Amniotic epithelial cell (primary cell): ENCODE measurements around the gene GPR35.

ENCODE experiments used
- DNase-seq: peaks from one replicate; pipeline ENCODE4 v3.0.0-alpha.2; 2010; ENCODE audit warnings: low read depth

The GPR35 gene

GRCh38 chr2:240589375-240589774 is 35.9 kb upstream of the GPR35 start:
- DNase-seq: no peak

DNA sequence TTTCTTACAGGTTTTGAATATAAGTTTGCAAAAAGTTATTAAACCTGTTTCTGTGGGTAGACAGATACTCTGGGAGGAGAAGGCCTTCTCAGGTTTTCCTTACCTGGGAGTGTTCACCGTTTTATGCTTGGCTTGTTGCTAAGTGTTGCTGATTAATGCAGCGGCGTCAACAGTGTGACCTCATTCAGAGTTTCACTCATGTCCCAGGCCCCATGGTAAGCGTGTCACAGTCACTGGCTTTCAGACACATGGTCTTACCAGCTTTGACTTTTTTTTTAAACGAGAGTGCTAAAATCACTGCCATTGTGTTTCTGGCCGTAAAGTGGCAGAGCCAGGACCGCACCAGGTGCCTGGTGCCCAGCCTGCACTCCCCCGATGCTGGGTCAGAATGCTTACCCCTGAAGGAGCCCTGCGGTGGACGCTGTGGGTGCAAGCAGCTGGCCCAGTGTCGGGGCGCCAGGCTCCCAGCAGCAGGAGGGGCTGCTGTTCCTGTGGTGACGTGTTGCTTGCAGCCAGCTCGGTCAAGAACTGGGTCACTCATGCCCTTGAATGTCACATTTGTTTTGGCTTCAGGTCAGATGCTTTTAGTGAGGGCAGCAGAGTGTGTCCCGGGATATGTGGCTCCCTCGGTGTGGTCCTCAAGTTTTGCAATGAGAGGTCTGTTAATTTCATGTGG is 35.3 kb upstream of the GPR35 start:
- DNase-seq: no peak

GRCh38 chr2:240590681-240591111 is 34.6 kb upstream of the GPR35 start:
- DNase-seq: no peak

DNA sequence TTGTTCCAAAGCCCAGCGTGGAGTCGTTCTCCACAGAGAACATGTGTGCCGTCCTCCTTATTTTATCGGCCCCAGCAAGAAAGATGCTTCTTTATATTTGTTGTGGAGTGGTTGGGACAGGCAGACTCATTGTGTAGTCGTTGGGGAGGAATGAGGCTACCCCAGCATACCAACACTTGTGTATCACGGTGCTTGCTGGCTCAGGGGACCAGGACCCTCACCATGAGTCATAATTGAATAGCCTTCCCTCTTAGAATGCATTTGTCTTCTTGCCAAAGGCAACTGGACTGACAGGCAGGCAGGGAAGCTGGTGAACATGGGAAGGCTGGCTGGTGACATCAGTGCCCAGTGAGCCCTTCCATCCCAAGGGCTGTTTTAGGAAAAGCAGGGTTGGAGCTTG is 34.1 kb upstream of the GPR35 start:
- no peak for DNase-seq

- DNase-seq: no peak
Measured at GRCh38 chr2:240591784-240592183, 33.5 kb upstream of the GPR35 start.

- DNase-seq: no peak
Measured at GRCh38 chr2:240593026-240593702, 32.1 kb upstream of the GPR35 start.

GRCh38 chr2:240593703-240594451 is 31.4 kb upstream of the GPR35 start:
- no peak for DNase-seq

DNA sequence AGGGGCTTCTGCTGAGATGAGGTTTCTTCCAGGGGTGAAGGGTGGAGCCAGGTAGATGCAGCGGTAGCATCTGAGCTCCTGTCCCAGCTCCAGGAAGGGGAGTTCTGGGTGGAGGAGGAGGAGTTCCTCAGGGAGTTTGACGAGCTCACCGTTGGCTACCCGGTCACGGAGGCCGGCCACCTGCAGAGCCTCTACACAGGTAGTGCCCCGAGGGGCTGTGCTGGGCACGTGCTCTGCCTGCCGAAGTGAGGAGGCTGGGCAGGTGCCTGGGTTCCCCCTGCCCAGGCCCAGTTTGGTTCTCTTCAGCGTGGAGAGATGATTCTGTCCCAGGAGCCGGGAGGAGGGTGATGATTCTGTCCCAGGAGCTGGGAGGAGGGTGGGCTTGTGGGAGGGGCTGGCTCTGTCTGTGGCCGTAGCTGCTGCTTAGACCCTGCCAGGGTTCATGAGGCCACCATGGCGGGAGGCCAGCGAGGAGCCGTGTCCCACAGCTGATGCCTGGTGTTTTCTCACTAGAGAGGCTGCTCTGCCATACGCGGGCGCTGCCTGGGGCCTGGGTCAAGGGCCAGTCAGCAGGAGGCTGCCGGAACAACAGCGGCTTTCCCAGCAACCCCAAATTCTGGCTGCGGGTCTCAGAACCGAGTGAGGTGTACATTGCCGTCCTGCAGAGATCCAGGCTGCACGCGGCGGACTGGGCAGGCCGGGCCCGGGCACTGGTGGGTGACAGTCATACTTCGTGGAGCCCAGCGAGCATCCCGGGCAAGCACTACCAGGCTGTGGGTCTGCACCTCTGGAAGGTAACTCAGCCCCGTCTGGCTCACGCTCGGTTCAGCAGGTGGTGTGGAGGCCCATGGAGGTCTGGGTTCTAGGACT is 30.5 kb upstream of the GPR35 start:
- no peak for DNase-seq

DNA sequence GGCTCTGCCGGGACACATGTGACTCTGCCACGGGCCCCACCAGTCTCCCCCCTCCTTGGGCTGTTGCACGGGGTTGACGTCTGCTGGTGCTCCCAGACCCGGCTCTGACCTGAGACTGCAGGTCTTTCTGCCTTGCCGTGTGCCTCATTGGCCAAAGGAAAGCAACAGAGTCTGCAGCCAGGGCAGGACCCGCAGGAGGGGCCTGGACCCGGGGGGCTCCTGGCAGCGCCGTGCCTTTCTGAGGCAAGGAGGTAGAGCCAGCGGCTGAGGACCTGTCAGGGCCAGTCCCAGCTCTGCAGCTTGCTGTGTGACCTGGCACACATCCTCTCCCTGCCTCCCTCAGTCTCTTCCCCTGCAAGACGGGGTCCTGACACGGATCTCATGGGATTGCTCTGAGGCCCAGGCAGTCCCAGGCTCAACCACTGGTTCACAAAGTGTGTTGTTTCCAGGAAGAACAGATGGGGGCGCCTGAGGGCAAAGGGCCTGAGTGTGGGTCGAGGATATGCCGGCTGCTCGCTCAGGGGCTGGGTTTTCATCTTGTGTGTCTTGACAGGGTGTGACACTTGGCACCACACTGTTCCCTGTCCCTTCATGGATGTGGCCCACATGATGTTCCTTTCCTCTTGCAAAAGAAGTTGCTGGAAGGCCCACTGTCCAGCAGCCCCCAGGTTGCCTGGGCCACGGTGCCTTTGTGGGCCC is 29.8 kb upstream of the GPR35 start:
- no peak for DNase-seq

DNA sequence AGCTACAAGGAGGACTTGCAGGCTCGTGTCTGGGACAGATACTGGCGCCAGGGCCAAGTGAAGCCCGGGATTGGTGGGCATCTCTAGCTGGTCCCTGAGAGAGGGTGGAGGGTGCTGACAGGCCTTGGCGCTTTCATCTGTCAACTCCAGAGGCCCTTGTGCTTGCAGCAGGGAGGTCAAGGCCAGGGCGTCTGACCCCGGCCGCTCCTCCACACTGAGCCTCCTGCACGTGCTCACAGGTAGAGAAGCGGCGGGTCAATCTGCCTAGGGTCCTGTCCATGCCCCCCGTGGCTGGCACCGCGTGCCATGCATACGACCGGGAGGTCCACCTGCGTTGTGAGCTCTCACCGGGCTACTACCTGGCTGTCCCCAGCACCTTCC is 29.2 kb upstream of the GPR35 start:
- no peak for DNase-seq

DNA sequence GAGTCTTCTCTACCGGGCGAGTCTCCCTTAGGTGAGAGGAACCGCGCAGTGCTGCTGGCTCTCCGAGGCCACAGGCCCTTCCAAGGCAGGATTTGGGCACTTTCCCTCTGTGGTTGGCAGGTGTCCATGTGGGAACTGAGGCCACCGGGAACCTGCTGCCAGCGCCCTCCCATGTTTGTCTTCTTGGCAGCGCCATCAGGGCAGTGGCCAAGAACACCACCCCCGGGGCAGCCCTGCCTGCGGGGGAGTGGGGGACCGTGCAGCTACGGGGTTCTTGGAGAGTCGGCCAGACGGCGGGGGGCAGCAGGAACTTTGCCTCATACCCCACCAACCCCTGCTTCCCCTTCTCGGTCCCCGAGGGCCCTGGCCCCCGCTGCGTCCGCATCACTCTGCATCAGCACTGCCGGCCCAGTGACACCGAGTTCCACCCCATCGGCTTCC is 28.8 kb upstream of the GPR35 start:
- no peak for DNase-seq

GRCh38 chr2:240597054-240597418 is 28.2 kb upstream of the GPR35 start:
- no peak for DNase-seq

GRCh38 chr2:240597419-240598181 is 27.7 kb upstream of the GPR35 start:
- DNase-seq: no peak

GRCh38 chr2:240598311-240598911 is 26.9 kb upstream of the GPR35 start:
- no peak for DNase-seq

DNA sequence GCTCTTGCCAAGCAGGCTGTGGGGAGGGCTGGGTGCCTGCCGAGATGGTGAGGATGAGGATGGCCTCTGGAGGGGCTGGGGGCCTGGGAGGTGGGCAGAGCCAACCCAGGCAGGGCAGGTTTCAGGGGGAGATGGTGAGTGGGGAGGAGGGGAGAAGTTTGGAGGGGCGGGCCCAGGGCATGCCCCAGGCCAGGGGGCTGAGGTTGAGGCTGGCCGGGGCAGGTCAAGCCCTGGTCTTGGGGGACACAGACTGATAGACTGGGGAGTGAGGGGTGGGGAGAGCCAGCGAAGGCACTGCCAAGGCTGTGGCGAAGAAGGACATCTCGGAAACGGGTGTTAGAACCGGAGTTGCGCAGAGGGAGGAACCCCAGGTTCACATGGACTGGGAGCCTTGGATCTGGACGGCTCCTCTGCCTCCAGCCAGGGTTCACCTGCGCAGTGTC is 26.1 kb upstream of the GPR35 start:
- no peak for DNase-seq

GRCh38 chr2:240600451-240600961 is 24.8 kb upstream of the GPR35 start:
- DNase-seq: no peak

DNA sequence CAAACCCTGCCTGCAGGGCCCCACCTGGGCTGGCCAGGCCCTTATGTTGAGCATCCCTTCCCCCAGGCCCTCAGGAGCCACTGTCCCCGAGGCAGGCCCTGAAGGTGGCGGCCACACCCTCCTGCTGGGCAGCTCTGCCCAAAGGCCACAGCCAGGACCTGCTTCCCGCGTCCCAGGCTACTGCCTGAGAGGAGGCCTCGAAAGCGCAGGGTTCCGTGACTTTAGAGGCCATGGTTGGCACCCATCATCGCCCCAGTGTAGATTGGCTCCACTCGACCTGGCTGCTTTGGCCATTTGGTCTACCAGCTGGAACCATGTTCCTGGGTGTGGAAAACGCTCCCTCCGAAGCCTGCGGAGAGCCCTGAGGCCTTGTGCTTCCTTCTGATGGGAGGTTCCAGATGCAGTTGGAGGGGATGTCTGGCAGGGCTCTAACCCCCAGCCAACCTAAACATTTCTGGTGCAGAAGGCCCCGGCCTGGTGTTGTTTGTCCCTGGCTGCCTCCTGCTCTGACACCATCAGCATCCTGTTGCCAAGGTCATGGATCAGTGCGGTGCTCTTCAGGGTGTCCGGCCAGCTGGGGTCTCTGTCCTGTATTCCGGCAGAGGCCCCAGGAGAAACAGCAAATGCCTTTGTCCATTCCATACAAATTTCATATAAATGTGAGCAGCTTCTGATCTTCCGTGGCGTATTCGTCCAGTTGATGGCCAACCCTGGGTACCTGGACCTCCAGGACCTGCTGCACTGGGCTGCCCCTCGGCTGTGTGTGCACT is 24.0 kb upstream of the GPR35 start:
- DNase-seq: no peak

DNA sequence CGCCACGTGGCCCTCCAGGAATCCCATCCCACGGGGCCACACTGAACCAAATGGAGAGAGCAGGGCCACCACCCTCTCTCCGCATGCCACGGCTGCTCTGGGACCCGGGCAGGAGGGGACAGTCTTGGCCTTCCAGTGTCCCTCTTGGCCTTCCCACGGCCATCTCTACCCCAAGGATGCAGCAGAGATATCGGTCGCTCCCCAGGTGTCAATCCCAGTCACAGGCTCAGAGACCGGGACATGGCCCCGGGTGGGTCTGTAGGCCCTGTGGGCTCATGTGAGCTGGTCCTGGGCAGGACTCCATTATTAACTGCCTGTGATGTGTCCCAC is 23.5 kb upstream of the GPR35 start:
- DNase-seq: no peak

DNA sequence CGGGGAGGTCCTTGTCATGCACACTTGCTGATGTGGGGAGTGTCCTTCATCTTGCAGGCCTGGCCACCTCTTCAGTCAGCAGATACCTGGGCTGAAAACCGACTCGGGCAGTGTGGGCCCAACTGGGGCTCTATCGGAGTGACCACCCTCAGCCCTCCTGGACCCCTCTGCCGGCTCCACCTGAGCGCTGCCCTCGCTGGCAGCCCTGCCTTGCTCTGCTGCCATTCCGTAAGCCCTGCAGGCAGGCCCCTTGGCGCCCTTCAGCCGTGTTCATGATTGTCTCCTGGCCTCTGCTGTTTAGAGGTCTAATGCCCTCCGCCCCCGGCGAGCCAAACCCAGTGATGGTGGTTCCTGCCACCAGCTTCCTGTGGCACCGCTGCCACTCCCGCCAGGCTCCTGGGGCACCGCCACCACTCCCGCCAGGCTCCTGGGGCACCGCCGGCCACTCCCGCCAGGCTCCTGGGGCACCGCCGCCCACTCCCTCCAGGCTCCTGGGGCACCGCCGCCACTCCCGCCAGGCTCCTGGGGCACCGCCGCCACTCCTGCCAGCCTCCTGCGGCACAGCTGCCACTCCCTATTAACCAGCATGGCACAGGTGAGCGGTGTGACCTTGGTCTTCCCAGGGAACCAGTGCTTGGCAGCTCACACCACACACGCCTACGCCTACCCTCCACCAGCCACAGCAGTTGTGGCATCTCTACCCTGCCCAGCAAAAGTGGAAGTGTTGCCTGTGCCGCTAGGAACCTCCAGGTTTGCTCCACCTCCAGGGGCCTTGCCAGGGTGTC is 22.8 kb upstream of the GPR35 start:
- DNase-seq: no peak
